Heart left ventricle (tissue), 13 donors: Measurements from ENCODE around the gene MLC1.

Source experiments
- POLR2A ChIP-seq, 2 donors: fragments of 450-650 bp; IDR thresholded peaks; one replicate each; pipeline ENCODE4 v1.6.1; 2017; ENCODE audit warnings: antibody characterized with exemption in 2 of 2, mild to moderate bottlenecking in 2 of 2, moderate library complexity in 2 of 2
- TF ChIP-seq, protein P1 (sequence below), 12 donors: fragments of 200-600 bp; sonication (generic) in 4 of 12; IDR thresholded peaks; one replicate each; pipeline versions ENCODE4 v1.5.0 to v1.8.0; 2018 to 2022; ENCODE audit warnings: antibody characterized with exemption in 12 of 12, mild to moderate bottlenecking in 5 of 12
- donor health status: ischemic (EF 13 %, LVEDD 7.1; RV severe dilation, severe dysfunction).
- donor health status: DM: no; HTN: yes; CAD: no.
- donor health status: DM: no; HTN: no; CAD: no.
- donor health status: ischemic (EF 25% LVEDD 6.9; RV normal size, moderate dysfunction).
- donor health status: ischemic (EF 25% LVEDD 5.7; RV mildly dilated, moderate dysfunction).
- donor health status: ischemic (EF 35%, LVEDD 5.7; RV mildly dilated, moderate dysfunction).
- donor health status: nonischemic (EF 11% LVEDD 7.7; RV severe dilation, severe dysfunction).
- donor health status: DM: yes; HTN: yes; CAD: no.
- donor health status: PGD.
- donor health status: ischemic (EF 29% LVEDD 5.4; RV normal size, mild dysfunction).
- donor health status: nonischemic (EF 23%, LVEDD 6.1; RV moderate dilation, normal function).

DNA sequence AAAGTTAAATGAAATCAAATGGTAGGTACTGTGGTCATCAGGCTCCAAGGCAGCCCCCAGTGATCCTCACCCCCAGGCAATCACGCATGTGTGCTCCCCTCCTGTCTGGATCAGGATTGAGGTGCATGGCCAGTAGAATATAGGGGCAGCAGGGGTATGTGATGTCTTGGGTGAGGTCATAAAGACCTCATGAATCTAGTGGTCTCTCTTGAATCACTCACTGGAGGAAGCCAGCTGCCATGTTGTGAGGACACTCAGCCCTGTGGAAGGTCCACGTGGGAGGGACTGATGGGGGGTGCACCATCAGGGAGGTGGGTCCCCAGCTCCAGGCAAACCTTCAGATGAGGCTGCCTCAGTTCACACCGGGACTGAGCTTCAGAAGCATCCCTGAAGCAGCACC, 65.9 kb downstream of the MLC1 start:
- TF ChIP-seq, protein P1, sequence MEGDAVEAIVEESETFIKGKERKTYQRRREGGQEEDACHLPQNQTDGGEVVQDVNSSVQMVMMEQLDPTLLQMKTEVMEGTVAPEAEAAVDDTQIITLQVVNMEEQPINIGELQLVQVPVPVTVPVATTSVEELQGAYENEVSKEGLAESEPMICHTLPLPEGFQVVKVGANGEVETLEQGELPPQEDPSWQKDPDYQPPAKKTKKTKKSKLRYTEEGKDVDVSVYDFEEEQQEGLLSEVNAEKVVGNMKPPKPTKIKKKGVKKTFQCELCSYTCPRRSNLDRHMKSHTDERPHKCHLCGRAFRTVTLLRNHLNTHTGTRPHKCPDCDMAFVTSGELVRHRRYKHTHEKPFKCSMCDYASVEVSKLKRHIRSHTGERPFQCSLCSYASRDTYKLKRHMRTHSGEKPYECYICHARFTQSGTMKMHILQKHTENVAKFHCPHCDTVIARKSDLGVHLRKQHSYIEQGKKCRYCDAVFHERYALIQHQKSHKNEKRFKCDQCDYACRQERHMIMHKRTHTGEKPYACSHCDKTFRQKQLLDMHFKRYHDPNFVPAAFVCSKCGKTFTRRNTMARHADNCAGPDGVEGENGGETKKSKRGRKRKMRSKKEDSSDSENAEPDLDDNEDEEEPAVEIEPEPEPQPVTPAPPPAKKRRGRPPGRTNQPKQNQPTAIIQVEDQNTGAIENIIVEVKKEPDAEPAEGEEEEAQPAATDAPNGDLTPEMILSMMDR (IDR thresholded peaks at IDR 0.05) = no peak
- TF ChIP-seq POLR2A (IDR thresholded peaks at IDR 0.05) = no peak
